AG04449 (cell line): ENCODE measurements around the gene ZGLP1.

ENCODE experiments used
- CTCF ChIA-PET: fragments of 350-600 bp; formaldehyde crosslinking; extraction: SDS; loops from one replicate; lab custom pipeline; 2021; ENCODE audit warnings: antibody characterized with exemption; lab: Yijun Ruan, JAX
- POLR2A ChIA-PET: fragments of 400-600, 350-600 bp; formaldehyde crosslinking; extraction: SDS; loops from one replicate; lab custom pipeline; 2020; ENCODE audit warnings: antibody characterized with exemption, inconsistent platforms; lab: Yijun Ruan, JAX
- DNase-seq: peaks from one replicate; pipeline ENCODE4 v3.0.0-alpha.2; 2010; ENCODE audit warnings: low read depth, low spot score
- H3K4me3 ChIP-seq: 2 replicates; pipeline ENCODE4 v1.5.1; 2011; ENCODE audit warnings: low read depth, mild to moderate bottlenecking, control low read depth, low read length
- CTCF ChIP-seq: IDR thresholded peaks from one replicate; pipeline ENCODE4 v1.5.1; 2011; ENCODE audit warnings: mild to moderate bottlenecking, moderate library complexity, low read length, control low read depth, inconsistent platforms; ENCODE audit not compliant: insufficient read depth; ENCODE audit errors: missing control alignments

ZGLP1 gene

GRCh38 chr19:10335352-10335985, 25.9 kb upstream of the ZGLP1 start:
- no peak for DNase-seq
- CTCF ChIA-PET, result interaction anchor here (1.3 to 4.4 kb wide), 4 partner anchors 11 to 76 kb away, joined by 4 to 24 read pairs (median 16); partner anchors contain the start of gene ICAM1
- POLR2A ChIA-PET, result interaction anchor here (1.5 to 2.3 kb wide), 2 partner anchors 44 to 77 kb away, joined by 3 to 10 read pairs; no protein-coding TSS in a partner anchor
- no peak for TF ChIP-seq CTCF
- peak overlapping the region; percentile 87 for H3K4me3 ChIP-seq

- peak; percentile 50 for DNase-seq
- H3K4me3 ChIP-seq, result peak overlapping the region; percentile 87
- CTCF ChIA-PET, result interaction anchor here (0.9 to 4.4 kb wide), 10 partner anchors 10 to 75 kb away, joined by 3 to 24 read pairs (median 5); partner anchors contain the start of gene ICAM1
- peak; percentile 33 for TF ChIP-seq CTCF
- POLR2A ChIA-PET, result interaction anchor here (0.6 to 2.3 kb wide), 7 partner anchors 43 to 218 kb away, joined by 3 to 10 read pairs (median 4); partner anchors contain the start of genes ICAM1, ICAM5 and TYK2
These were observed 25.2 kb upstream of the ZGLP1 start for GRCh38 chr19:10334588-10335351.

- ChIA-PET POLR2A (interaction anchor here (0.6 to 2.3 kb wide), 11 partner anchors 9 to 217 kb away, joined by 3 to 10 read pairs (median 4); partner anchors contain the start of genes ICAM1, ICAM5 and TYK2), CTCF (interaction anchor here (0.7 to 4.4 kb wide), 11 partner anchors 9 to 237 kb away, joined by 3 to 24 read pairs (median 5); partner anchors contain the start of gene ICAM1)
- no peak for DNase-seq
- H3K4me3 ChIP-seq, result peak overlapping the region; percentile 87
- TF ChIP-seq CTCF, result no peak
These were observed 24.4 kb upstream of the ZGLP1 start for GRCh38 chr19:10333758-10334587.

- POLR2A ChIA-PET, result interaction anchor here (0.6 to 2.3 kb wide), 8 partner anchors 8 to 91 kb away, joined by 3 to 10 read pairs (median 4); partner anchors contain the start of genes ICAM1 and ICAM5
- H3K4me3 ChIP-seq, result peak within 1 kb of the TSS; percentile 87
- TF ChIP-seq CTCF, result no peak
- DNase-seq, result peak; percentile 67
- CTCF ChIA-PET, result interaction anchor here (0.6 to 4.4 kb wide), 9 partner anchors 18 to 237 kb away, joined by 3 to 24 read pairs (median 5); partner anchors contain the start of gene ICAM1
These were observed 23.5 kb upstream of the ZGLP1 start, which contains the start of gene RAVER1 for GRCh38 chr19:10332965-10333757. TSS of gene RAVER1 (minus strand) at chr19:10333529. CDS start at chr19:10333507, 22 bp downstream.
